GM18526 (cell line): ENCODE measurements around the gene RNFT1.

Experiments used
- POLR2A ChIP-seq: IDR thresholded peaks from 3 replicates; pipeline ENCODE4 v1.6.1; 2011; ENCODE audit not compliant: insufficient read length; ENCODE audit errors: extremely low read depth

Gene RNFT1, protein sequence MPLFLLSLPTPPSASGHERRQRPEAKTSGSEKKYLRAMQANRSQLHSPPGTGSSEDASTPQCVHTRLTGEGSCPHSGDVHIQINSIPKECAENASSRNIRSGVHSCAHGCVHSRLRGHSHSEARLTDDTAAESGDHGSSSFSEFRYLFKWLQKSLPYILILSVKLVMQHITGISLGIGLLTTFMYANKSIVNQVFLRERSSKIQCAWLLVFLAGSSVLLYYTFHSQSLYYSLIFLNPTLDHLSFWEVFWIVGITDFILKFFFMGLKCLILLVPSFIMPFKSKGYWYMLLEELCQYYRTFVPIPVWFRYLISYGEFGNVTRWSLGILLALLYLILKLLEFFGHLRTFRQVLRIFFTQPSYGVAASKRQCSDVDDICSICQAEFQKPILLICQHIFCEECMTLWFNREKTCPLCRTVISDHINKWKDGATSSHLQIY

GRCh38 chr17:59964482-59965328, at the start of gene RNFT1:
RNFT1 (minus strand) TSS chr17:59964740; CDS start chr17:59964663, 77 bp downstream.
- peak; percentile 58 for TF ChIP-seq POLR2A

DNA sequence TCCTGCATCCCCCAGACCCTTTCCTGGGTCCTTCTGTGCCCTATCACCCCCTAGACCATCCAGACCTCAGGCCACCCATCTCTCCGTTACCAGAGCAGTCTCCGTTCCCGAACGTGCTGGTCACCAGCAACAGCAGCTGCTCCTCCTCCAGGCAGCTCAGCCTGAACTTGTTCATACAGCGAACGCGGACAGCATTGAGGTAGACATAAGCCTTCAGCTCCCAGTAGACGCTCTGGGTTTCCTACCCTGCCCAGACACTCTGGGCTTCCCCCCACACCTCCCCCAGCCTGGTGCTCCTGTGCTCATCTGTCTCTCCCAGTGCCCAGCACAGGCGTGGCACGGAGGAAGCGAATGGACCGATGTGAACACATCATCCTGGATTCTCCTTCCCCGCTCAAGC, 41.6 kb upstream of the RNFT1 start:
- no peak for TF ChIP-seq POLR2A

DNA sequence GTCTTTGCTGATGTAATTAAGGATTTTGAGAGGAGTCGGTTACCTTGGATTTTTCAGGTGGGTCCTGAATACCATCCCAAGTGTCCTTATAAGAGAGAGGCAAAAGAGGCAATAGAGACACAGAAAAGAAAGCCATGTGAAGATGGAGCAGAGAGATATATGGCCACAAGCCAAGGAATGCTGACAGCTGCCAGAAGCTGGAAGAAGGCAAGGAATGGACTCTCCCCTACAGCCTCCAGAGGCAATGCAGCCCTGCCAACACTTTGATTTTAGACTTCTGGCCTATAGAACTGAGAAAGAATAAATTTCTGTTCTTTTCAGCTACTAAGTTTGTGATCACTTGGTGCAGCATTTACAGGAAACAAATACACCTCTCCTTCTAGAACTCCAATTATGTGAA, 8.2 kb upstream of the RNFT1 start:
- no peak for TF ChIP-seq POLR2A

GRCh38 chr17:59963738-59964481, 630 bp downstream of the RNFT1 start:
- TF ChIP-seq POLR2A: no peak

DNA sequence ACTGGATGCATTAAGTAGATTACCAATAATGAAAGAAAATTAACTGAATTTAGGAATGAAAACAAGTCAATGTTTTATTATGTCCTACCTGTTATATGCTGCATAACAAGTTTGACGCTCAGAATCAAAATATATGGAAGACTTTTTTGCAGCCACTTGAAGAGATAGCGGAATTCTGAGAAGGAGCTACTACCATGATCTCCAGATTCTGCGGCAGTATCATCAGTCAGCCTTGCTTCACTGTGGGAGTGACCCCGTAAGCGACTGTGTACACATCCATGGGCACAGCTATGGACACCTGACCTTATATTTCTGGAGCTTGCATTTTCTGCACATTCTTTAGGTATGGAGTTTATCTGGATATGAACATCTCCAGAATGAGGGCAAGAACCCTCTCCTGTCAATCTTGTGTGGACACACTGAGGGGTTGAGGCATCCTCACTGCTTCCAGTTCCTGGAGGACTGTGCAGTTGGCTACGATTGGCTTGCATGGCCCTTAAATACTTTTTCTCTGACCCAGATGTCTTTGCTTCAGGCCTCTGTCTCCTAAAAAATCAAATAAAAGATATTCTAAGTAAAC, 1.7 kb downstream of the RNFT1 start:
- TF ChIP-seq POLR2A: no peak

GRCh38 chr17:59954856-59955255, 9.7 kb downstream of the RNFT1 start:
- no peak for TF ChIP-seq POLR2A

GRCh38 chr17:59950049-59950448, 14.5 kb downstream of the RNFT1 start:
- TF ChIP-seq POLR2A: no peak

DNA sequence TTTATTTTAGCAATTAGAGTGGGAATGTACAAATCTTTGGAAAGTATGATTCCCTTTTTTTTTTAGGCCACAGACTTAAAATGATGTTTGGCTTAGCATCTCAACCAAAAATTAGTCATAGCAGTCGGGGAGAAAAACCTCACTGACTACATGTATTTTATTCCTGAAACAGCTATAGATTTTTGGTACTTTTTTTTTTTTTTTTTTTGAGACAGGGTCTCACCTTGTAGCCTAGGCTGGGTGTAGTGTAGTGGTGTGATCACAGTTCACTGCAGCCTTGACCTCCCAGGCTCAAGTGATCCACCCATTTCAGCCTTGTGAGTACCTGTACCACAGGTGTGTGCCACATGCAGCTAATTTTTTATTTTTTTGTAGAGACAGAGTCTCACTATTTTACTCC, 23.4 kb downstream of the RNFT1 start:
- TF ChIP-seq POLR2A: no peak

DNA sequence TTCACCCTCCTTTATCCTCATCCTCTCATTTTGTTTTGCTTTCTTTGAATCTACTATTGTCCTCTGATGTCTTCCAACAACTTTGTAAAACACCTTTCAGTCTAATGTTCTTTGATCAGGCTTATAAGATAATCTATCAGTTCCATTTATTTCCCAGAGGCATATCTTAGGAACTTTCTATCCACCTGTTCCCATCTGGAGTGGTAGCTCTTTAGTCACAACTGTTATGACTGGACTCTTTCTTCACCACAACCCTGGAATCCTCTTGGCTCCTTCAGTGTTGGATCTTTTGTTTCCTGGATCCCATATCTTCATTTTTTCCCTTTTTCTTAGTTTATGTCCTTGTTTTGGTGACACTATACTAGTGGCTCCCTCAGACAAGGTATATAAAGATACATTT, 48.1 kb downstream of the RNFT1 start:
- no peak for TF ChIP-seq POLR2A

DNA sequence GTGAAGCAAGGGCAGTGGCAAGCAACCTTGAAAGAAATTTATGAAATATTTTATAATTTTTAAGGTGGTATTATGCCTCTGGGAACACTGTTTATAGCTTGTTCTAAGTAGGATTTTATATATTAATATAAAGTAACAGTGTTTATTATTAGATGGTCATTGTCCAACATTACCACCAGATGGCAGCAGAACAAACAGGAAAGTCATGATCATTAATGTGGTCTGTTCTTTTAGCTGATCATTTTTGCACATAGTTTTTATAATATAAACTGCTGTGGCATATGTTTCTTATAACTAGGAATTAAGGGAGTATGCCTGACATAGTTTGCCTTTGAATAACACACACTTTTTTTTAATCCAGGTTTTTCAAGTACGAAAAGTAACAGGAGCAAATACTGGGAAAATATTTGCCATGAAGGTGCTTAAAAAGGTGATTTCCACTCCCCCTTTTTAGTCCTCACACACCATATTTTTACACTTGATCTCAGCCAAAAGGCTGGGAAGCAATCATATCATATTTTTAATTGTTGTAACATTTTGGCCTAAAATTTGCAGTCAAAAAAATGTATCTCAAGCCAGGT, 50.2 kb downstream of the RNFT1 start:
- no peak for TF ChIP-seq POLR2A

GRCh38 chr17:59907467-59907866, 57.1 kb downstream of the RNFT1 start:
- TF ChIP-seq POLR2A: no peak

DNA sequence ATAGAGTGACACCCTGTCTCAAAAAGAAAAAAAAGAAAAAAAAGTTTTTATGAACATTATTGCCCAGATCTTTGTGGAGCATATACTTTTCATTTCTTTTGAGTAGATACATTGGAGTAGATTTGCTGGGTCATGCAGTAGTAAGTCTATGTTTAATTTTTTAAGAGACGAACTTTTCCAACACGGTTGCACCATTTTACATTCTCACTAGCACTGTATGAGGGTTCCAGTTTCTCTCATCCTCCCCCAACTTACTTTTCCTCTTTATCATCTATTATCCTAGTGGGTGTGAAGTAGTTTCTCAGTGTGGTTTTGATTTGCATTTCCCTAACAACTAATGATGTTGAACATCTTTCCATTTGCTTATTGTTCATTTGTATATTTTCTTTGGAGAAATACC, 61.1 kb downstream of the RNFT1 start:
- TF ChIP-seq POLR2A: no peak
